Left kidney (tissue), 2 donors: ENCODE results near the gene PRKCA. TPM values are rescaled to one million over a fixed set of nuclear protein-coding genes. Genes with fewer than 3 reads are reported as not detected.
"Not testable (repeated sequence)": the region's sequence is repeated elsewhere in the genome, so short reads cannot be mapped to it uniquely, and the experiment has no call there.

Experiments used
- DNase-seq: peaks from one replicate; pipeline ENCODE4 v3.0.0-alpha.2; 2013
- polyA plus RNA-seq: library from polyadenylated mRNA; unstranded; fragments of 120-200 nt; gene quantifications from one replicate; pipeline ENCODE4 v1.2.1, GENCODE V29; 2013; ENCODE audit not compliant: insufficient read length

The PRKCA gene
- polyA plus RNA-seq, 1 donor: 26.9 TPM

GRCh38 chr17:66684261-66684660, 381.8 kb downstream of the PRKCA start:
- no peak for DNase-seq

GRCh38 chr17:66684731-66685130, 382.3 kb downstream of the PRKCA start:
- no peak for DNase-seq

- no peak for DNase-seq
These were observed 384.2 kb downstream of the PRKCA start for GRCh38 chr17:66686601-66687000.

GRCh38 chr17:66687570-66688284, 385.3 kb downstream of the PRKCA start:
- DNase-seq: no peak

- DNase-seq: no peak
These were observed 386.8 kb downstream of the PRKCA start for GRCh38 chr17:66689221-66689620.

- no peak for DNase-seq
These were observed 387.8 kb downstream of the PRKCA start for GRCh38 chr17:66690166-66690565.

GRCh38 chr17:66691644-66692420, 389.4 kb downstream of the PRKCA start:
- DNase-seq: no peak

GRCh38 chr17:66692421-66692690, 389.9 kb downstream of the PRKCA start:
- no peak for DNase-seq

- no peak for DNase-seq
These were observed 392.7 kb downstream of the PRKCA start for GRCh38 chr17:66695098-66695497.

GRCh38 chr17:66698270-66698669, 395.9 kb downstream of the PRKCA start:
- DNase-seq: no peak

- no peak for DNase-seq
These were observed 399.0 kb downstream of the PRKCA start for GRCh38 chr17:66701462-66701861.

- DNase-seq: no peak
These were observed 399.9 kb downstream of the PRKCA start for GRCh38 chr17:66702106-66702936.

- no peak for DNase-seq
These were observed 402.6 kb downstream of the PRKCA start for GRCh38 chr17:66704858-66705520.

GRCh38 chr17:66706851-66707450, 404.5 kb downstream of the PRKCA start:
- DNase-seq: no peak

- DNase-seq: no peak
These were observed 409.0 kb downstream of the PRKCA start for GRCh38 chr17:66711401-66711800.

GRCh38 chr17:66711881-66712321, 409.5 kb downstream of the PRKCA start:
- DNase-seq: no peak

- DNase-seq: no peak
These were observed 410.0 kb downstream of the PRKCA start for GRCh38 chr17:66712453-66712852.

GRCh38 chr17:66713021-66713532, 410.7 kb downstream of the PRKCA start:
- DNase-seq: not testable (repeated sequence)

- DNase-seq: no peak
These were observed 411.2 kb downstream of the PRKCA start for GRCh38 chr17:66713533-66714042.

GRCh38 chr17:66714046-66715023, 411.9 kb downstream of the PRKCA start:
- no peak for DNase-seq
